Sigmoid colon (tissue), 7 donors: ENCODE results near the gene IFNA6. TPM values are rescaled to one million over a fixed set of nuclear protein-coding genes. Genes with fewer than 3 reads are reported as not detected.

Source experiments
- DNase-seq: peaks from one replicate; pipeline ENCODE4 v3.0.0-alpha.2; 2019
- H3K27ac ChIP-seq, 4 donors: fragments of 200-600 bp; sonication (generic); one replicate each; pipeline ENCODE4 v1.5.1; 2016 to 2019; ENCODE audit warnings: mild to moderate bottlenecking in 1 of 4
- H3K27me3 ChIP-seq, 3 donors: fragments of 200-600 bp; sonication (generic); one replicate each; pipeline ENCODE4 v1.5.1; 2019; ENCODE audit warnings: mild to moderate bottlenecking in 1 of 3
- H3K36me3 ChIP-seq, 4 donors: fragments of 200-600 bp; sonication (generic); one replicate each; pipeline ENCODE4 v1.5.1; 2016 to 2019
- H3K4me1 ChIP-seq, 4 donors: fragments of 200-600 bp; sonication (generic); one replicate each; pipeline ENCODE4 v1.5.1; 2017 to 2019
- H3K4me3 ChIP-seq, 4 donors: fragments of 200-600 bp; sonication (generic); one replicate each; pipeline ENCODE4 v1.5.1; 2017 to 2019; ENCODE audit warnings: mild to moderate bottlenecking in 2 of 4, moderate library complexity in 1 of 4
- H3K9me3 ChIP-seq, 4 donors: fragments of 200-600 bp in 3 of 4; sonication (generic) in 3 of 4; one replicate each; pipeline versions ENCODE4 v1.5.1 to v1.6.1; 2013 to 2019
- CTCF ChIP-seq, 4 experiments: fragments of 450-650 bp in 3 of 4; fragments of 200-600 bp in 1 of 4; IDR thresholded peaks; one replicate each; pipeline ENCODE4 v1.5.1; 2016 to 2019; ENCODE audit warnings: antibody characterized with exemption in 4 of 4, mild to moderate bottlenecking in 3 of 4, moderate library complexity in 2 of 4
- EP300 ChIP-seq, 4 donors: sonication (generic); formaldehyde crosslinking; IDR thresholded peaks; one replicate each; pipeline ENCODE4 v1.6.1; 2017; ENCODE audit warnings: antibody characterized with exemption in 4 of 4
- POLR2A ChIP-seq, 2 donors: fragments of 450-650 bp; IDR thresholded peaks; one replicate each; pipeline ENCODE4 v1.6.1; 2016; ENCODE audit warnings: antibody characterized with exemption in 2 of 2, mild to moderate bottlenecking in 2 of 2, moderate library complexity in 2 of 2
- POLR2AphosphoS5 ChIP-seq, 4 donors: sonication (generic); formaldehyde crosslinking; IDR thresholded peaks; one replicate each; pipeline ENCODE4 v1.6.1; 2017; ENCODE audit warnings: antibody characterized with exemption in 4 of 4
- WGBS, 2 donors: extraction: QIAGEN DNeasy Blood & Tissue Kit; methylation state at CpG; one replicate each; pipeline ENCODE4 v1.1.7; 2013; 5-methylcytosine and 5-hydroxymethylcytosine counted together
- intact Hi-C: fragments of 100-400 bp; cut with DNase I; formaldehyde crosslinking; loops from one replicate; pipeline ENCODE4 v1.15.1; 2023
- polyA plus RNA-seq, 3 donors: library from polyadenylated mRNA; stranded (reverse); fragments of 200-250 nt; gene quantifications; one replicate each; pipeline ENCODE4 v1.2.3, GENCODE V29; 2013
- total RNA-seq, 4 donors: library from RNA; depleted of rRNA; stranded (reverse); fragments of >200 nt; gene quantifications; one replicate each; pipeline ENCODE4 v1.1.0, GENCODE V29; 2016
- donor health status: healthy with polysubstance abuse.
- donor health status: Bipolar disorder and iron deficiency.
- donor health status: healthy.

Gene IFNA6
- total and polyA plus RNA-seq, 7 donors, result not detected

GRCh38 chr9:21317956-21318923, 32.4 kb downstream of the IFNA6 start:
- no peak overlapping the region for H3K27ac ChIP-seq
- H3K9me3 ChIP-seq, result no peaks in the 10 kb centered on the region
- no peaks in the 10 kb centered on the region for H3K27me3 ChIP-seq
- DNase-seq, result peak; percentile 68
- TF ChIP-seq CTCF (IDR thresholded peaks at IDR 0.05), result peak; percentile 19 to 65 (median 48)
- TF ChIP-seq POLR2A (IDR thresholded peaks at IDR 0.05), result no peak
- TF ChIP-seq EP300 (IDR thresholded peaks at IDR 0.05), result no peak
- no peak for TF ChIP-seq POLR2AphosphoS5 (IDR thresholded peaks at IDR 0.05)
- H3K4me1 ChIP-seq, result peaks cover 0 to 5% (median 0%) of the 10 kb centered on the region in 4 donors
- H3K4me3 ChIP-seq, result no peak overlapping the region
- 17 to 23% methylated on average over 7 of the region's 7 CpGs for WGBS, 2 donors
- intact Hi-C loops, result no loop called here
- H3K36me3 ChIP-seq, result peaks cover 0 to 25% (median 3%) of the 10 kb centered on the region in 4 donors

GRCh38 chr9:21316860-21317259, 33.8 kb downstream of the IFNA6 start:
- Histone ChIP-seq H3K9me3 (no peaks in the 10 kb centered on the region), H3K4me1 (peaks cover 0 to 5% (median 0%) of the 10 kb centered on the region in 4 donors), H3K27me3 (no peaks in the 10 kb centered on the region), H3K27ac (no peak overlapping the region), H3K36me3 (peaks cover 0 to 13% (median 0%) of the 10 kb centered on the region in 4 donors), H3K4me3 (no peak overlapping the region)
- intact Hi-C loops, result no loop called here
- no peak for DNase-seq
- 12 to 30% methylated on average over 3 of the region's 3 CpGs for WGBS, 2 donors
- TF ChIP-seq EP300 (IDR thresholded peaks at IDR 0.05), result no peak
- no peak for TF ChIP-seq POLR2AphosphoS5 (IDR thresholded peaks at IDR 0.05)
- no peak for TF ChIP-seq CTCF (IDR thresholded peaks at IDR 0.05)
- TF ChIP-seq POLR2A (IDR thresholded peaks at IDR 0.05), result no peak

- intact Hi-C loops, result no loop called here
- H3K27me3 ChIP-seq, result no peaks in the 10 kb centered on the region
- no peak overlapping the region for H3K27ac ChIP-seq
- peaks cover 0 to 7% (median 0%) of the 10 kb centered on the region in 4 donors for H3K36me3 ChIP-seq
- H3K4me1 ChIP-seq, result peaks cover 0 to 5% (median 0%) of the 10 kb centered on the region in 4 donors
- no peak for TF ChIP-seq EP300 (IDR thresholded peaks at IDR 0.05)
- no peak for TF ChIP-seq CTCF (IDR thresholded peaks at IDR 0.05)
- TF ChIP-seq POLR2A (IDR thresholded peaks at IDR 0.05), result no peak
- no peak for TF ChIP-seq POLR2AphosphoS5 (IDR thresholded peaks at IDR 0.05)
- WGBS, 2 donors, result 17 to 51% methylated on average over 8 of the region's 8 CpGs
- no peak overlapping the region for H3K4me3 ChIP-seq
- no peaks in the 10 kb centered on the region for H3K9me3 ChIP-seq
- DNase-seq, result no peak
Measured at GRCh38 chr9:21316032-21316842, 34.5 kb downstream of the IFNA6 start.

GRCh38 chr9:21314152-21314551, 36.5 kb downstream of the IFNA6 start:
- Histone ChIP-seq H3K27me3 (no peaks in the 10 kb centered on the region), H3K9me3 (no peaks in the 10 kb centered on the region), H3K27ac (no peak overlapping the region), H3K4me3 (no peak overlapping the region), H3K36me3 (no peaks in the 10 kb centered on the region), H3K4me1 (peaks cover 0 to 5% (median 0%) of the 10 kb centered on the region in 4 donors)
- intact Hi-C loops, result loop anchor here (1.0 kb wide), 1 partner anchor 16 kb away; no protein-coding TSS in a partner anchor
- WGBS, 2 donors, result 81 to 90% methylated on average over 2 of the region's 2 CpGs
- no peak for DNase-seq
- TF ChIP-seq POLR2AphosphoS5 (IDR thresholded peaks at IDR 0.05) (no peak), EP300 (IDR thresholded peaks at IDR 0.05) (no peak)

GRCh38 chr9:21311889-21312288, 38.8 kb downstream of the IFNA6 start:
- H3K27ac ChIP-seq, result no peak overlapping the region
- intact Hi-C loops, result no loop called here
- WGBS, 2 donors, result 69 to 90% methylated on average over 1 of the region's 1 CpG
- H3K27me3 ChIP-seq, result no peaks in the 10 kb centered on the region
- H3K4me1 ChIP-seq, result peaks cover 0 to 5% (median 0%) of the 10 kb centered on the region in 4 donors
- TF ChIP-seq POLR2A (IDR thresholded peaks at IDR 0.05) (no peak), POLR2AphosphoS5 (IDR thresholded peaks at IDR 0.05) (no peak), CTCF (IDR thresholded peaks at IDR 0.05) (no peak), EP300 (IDR thresholded peaks at IDR 0.05) (no peak)
- no peaks in the 10 kb centered on the region for H3K36me3 ChIP-seq
- no peaks in the 10 kb centered on the region for H3K9me3 ChIP-seq
- H3K4me3 ChIP-seq, result no peak overlapping the region
- no peak for DNase-seq
